22Rv1 (cell line): ENCODE measurements around the gene TEKT2.

Experiments
- ZFX ChIP-seq: fragments of 450-650 bp; IDR thresholded peaks from 2 replicates; pipeline ENCODE4 v1.6.1; 2017; ENCODE audit warnings: antibody characterized with exemption, borderline replicate concordance
- TF ChIP-seq, protein P1 (sequence below): fragments of 450-650 bp; IDR thresholded peaks from 2 replicates; pipeline ENCODE4 v1.5.1; 2017; ENCODE audit warnings: mild to moderate bottlenecking

DNA sequence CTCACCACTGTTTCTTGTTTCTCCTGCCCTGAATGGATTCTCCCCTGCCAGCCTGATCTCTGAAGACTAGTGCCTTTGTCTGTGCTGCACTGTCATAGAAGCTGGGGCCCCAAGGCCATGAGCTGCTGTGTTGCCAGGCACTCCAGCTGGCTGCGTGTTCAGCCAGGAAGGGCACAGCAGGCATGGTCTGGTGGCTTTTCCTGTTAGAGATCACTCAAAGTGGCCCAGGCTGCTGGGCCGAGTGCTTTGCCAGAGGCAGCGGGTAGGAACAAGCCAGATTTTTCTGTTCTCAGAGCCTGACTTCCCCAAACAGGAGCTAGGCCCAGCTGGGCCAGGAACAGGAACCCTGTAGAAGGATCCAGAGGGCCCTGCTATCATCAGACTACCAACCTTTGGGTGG, 10.0 kb downstream of the TEKT2 start:
- TF ChIP-seq, protein P1, sequence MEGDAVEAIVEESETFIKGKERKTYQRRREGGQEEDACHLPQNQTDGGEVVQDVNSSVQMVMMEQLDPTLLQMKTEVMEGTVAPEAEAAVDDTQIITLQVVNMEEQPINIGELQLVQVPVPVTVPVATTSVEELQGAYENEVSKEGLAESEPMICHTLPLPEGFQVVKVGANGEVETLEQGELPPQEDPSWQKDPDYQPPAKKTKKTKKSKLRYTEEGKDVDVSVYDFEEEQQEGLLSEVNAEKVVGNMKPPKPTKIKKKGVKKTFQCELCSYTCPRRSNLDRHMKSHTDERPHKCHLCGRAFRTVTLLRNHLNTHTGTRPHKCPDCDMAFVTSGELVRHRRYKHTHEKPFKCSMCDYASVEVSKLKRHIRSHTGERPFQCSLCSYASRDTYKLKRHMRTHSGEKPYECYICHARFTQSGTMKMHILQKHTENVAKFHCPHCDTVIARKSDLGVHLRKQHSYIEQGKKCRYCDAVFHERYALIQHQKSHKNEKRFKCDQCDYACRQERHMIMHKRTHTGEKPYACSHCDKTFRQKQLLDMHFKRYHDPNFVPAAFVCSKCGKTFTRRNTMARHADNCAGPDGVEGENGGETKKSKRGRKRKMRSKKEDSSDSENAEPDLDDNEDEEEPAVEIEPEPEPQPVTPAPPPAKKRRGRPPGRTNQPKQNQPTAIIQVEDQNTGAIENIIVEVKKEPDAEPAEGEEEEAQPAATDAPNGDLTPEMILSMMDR: no peak
- no peak for TF ChIP-seq ZFX
